GM12873 (cell line): Measurements from ENCODE around the gene TADA3.

Experiments used
- CTCF ChIP-seq: IDR thresholded peaks from 2 replicates; pipeline ENCODE4 v1.5.1; 2012; ENCODE audit warnings: low read depth, mild to moderate bottlenecking, moderate library complexity, low read length, control low read depth; ENCODE audit not compliant: insufficient read depth; ENCODE audit errors: missing control alignments

The TADA3 gene

GRCh38 chr3:9809239-9809614 lies 17.0 kb upstream of the TADA3 start:
- no peak for TF ChIP-seq CTCF

GRCh38 chr3:9808345-9809037 lies 16.2 kb upstream of the TADA3 start:
- TF ChIP-seq CTCF, result peak; percentile 44

DNA sequence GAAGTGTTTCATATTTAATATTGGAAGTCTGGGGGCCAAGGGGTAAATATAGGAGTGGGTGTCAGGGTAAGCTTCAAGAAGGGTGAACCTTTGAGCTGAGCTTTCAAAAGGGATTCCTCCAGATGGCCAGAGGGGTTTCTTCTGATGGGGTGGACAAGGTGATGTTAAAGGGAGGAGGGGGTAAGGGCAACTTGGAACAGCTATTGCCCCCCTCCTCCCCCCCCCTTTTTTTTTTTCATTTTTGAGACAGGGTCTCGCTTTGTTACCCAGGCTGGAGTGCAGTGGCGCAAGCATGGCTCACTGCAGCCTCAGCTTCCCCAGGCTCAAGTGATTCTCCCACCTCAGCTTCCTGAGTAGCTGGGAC lies 15.7 kb upstream of the TADA3 start:
- TF ChIP-seq CTCF, result no peak

DNA sequence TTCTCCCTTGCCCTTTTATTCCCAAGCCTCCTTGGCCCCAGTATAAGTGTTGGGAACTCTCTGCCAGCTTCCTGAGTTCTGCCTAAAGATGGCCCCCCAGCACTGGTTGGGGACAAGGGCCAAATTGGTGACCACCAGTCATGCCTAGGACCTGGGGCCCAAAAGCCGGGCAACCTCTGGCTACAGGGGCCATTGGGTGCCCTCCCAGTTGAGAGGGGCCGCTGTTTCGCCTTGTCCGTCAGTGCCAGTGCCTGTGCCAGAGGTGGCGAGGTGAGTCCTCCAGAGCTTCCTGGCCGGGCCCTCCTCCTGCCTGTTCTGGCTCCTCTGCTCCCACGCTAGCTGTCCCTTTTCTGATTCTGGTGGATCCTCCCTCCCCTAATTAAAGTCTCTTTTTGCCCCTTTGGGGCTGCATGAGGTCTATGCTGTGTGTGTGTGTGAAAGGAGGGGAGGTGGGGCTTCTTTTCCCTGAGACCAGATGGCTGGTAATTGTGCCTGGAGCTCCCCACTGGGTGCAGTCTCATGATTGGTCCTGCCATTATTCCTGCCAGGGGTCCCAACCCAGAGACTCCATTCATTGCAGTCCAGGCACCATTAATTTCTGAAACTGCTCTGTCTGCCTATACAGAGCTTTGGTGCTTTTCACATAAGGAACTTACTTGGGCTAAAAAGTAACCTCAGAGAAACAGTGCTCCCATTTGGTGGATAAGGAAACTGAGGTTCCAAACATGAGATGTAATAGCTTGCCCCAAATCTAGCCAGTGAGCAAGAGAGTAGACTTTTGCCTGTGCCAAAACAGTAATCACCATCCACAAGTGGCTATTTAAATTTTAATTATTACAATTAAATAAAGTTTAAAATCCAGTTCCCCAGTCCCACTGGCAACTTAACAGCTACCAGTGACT lies 14.7 kb upstream of the TADA3 start:
- no peak for TF ChIP-seq CTCF

GRCh38 chr3:9806137-9806536 lies 13.9 kb upstream of the TADA3 start:
- no peak for TF ChIP-seq CTCF

DNA sequence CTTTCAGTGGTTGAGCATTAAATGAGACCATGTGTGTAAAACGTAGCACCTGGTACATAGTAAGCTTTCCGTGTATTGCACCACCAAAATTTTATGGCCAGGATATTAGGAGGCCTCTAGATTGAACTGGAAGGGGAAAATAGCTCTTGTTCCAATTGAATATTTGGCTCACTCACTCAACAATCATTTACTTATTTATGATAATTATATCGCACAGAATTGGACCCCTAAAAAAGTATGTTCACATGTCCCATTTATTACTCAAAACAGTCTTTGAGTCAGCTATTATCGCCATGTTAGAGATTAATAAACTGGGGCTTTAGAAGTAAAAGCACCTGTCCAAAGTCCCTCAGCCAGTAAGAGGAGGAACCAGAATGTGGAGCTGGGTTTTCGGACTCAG lies 12.7 kb upstream of the TADA3 start:
- TF ChIP-seq CTCF, result no peak

DNA sequence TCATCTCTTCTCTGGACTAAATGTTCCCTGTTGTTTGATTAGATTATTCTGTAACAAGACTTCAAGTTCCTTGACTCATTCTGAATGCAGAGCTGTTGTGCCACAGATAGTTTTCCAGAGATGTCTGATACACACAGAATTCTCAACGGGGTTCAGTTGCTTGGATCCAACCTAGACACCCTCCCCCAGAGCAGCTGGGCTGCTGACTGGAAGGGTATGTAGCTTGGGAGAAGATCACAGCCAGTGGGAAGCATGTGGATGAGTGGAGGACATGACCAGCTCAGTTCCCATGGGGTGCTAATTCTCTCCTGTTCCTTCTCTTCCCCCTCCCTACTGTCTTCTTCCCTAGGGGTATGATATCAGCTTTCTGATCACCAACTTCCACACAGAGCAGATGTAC lies 11.2 kb upstream of the TADA3 start:
- TF ChIP-seq CTCF, result no peak
